ENCODE measurements around the gene SLC40A1. TPM values are rescaled to one million over a fixed set of nuclear protein-coding genes. Genes with fewer than 3 reads are reported as not detected.

SLC40A1 gene
- total RNA-seq, 1 experiment from 2014 or later = not detected

GRCh38 chr2:189570570-189571031 is 10.0 kb downstream of the SLC40A1 start:
- Histone ChIP-seq H3K27ac (ENCODE audit: insufficient read length, low read depth, low read length) (no peak overlapping the region), H3K23ac (ENCODE audit: insufficient read length, low read depth, low read length) (no peak overlapping the region), H3K4me2 (ENCODE audit: insufficient read depth, insufficient read length, low read length) (no peak overlapping the region), H2AFZ (ENCODE audit: low read length) (no peak overlapping the region), H3K56ac (ENCODE audit: insufficient read length, low read depth, low read length) (no peak overlapping the region), H2BK120ac (ENCODE audit: low read depth, low read length, poor library complexity, severe bottlenecking) (no peak overlapping the region), H3K23me2 (ENCODE audit: insufficient read length, low read depth, low read length, poor library complexity, severe bottlenecking) (no peaks in the 10 kb centered on the region), H3K79me2 (ENCODE audit: insufficient read depth, low read length) (no peaks in the 10 kb centered on the region), H3K79me1 (ENCODE audit: insufficient read depth, low read depth, low read length, poor library complexity, severe bottlenecking) (no peaks in the 10 kb centered on the region), H3K18ac (ENCODE audit: insufficient read length, low read depth, low read length) (no peak overlapping the region), H2BK15ac (ENCODE audit: low read depth, low read length) (no peak overlapping the region), H2BK5ac (ENCODE audit: insufficient read length, low read length) (no peak overlapping the region), H3K27me3 (ENCODE audit: insufficient read depth, low read length) (no peaks in the 10 kb centered on the region), H4K5ac (ENCODE audit: insufficient read length, low read depth, low read length) (no peak overlapping the region), H4K8ac (replicated peaks; ENCODE audit: insufficient read length, low read depth, low read length) (no peak overlapping the region), H3K14ac (ENCODE audit: insufficient read depth, low read length) (no peak overlapping the region), H3K9me3 (ENCODE audit: control insufficient read depth, low read depth, low read length) (no peaks in the 10 kb centered on the region), H3K4me1 (ENCODE audit: insufficient read depth, low read length) (no peaks in the 10 kb centered on the region), H3T11ph (ENCODE audit: low read length) (no peak overlapping the region), H3K4ac (ENCODE audit: low read depth, low read length) (no peak overlapping the region), H4K91ac (ENCODE audit: insufficient read length, low read depth, low read length) (no peak overlapping the region), H2BK12ac (ENCODE audit: insufficient read length, low read depth, low read length) (no peak overlapping the region), H3K9ac (ENCODE audit: extremely low read depth, insufficient read length, low read length) (no peak overlapping the region), H2BK20ac (ENCODE audit: low read depth, low read length, poor library complexity, severe bottlenecking) (no peak overlapping the region), H2AK5ac (ENCODE audit: insufficient read length, low read length) (no peak overlapping the region), H4K20me1 (ENCODE audit: control insufficient read depth, insufficient read depth, insufficient read length) (no peaks in the 10 kb centered on the region)
- Mint-ChIP-seq H3K4me1 (no peaks in the 10 kb centered on the region), H3K4me3 (no peak overlapping the region), H3K27me3 (ENCODE audit: low read depth) (peaks cover 45% of the 10 kb centered on the region), H3K27ac (no peak overlapping the region), H3K36me3 (ENCODE audit: insufficient read depth in 1 of 3, low read depth in 3 of 3) (no peaks in the 10 kb centered on the region), H3K9me3 (no peaks in the 10 kb centered on the region)
- no peak for DNase-seq
- TF ChIP-seq CTCF (conservative IDR thresholded peaks at IDR 0.05) = no peak
- WGBS (ENCODE audit: extremely low coverage, insufficient read length, low lambda C conversion rate) = no CpG with 5 or more reads among the region's 1 CpG
